Measurements from ENCODE around the gene CACHD1. TPM values are rescaled to one million over a fixed set of nuclear protein-coding genes. Genes with fewer than 3 reads are reported as not detected.

Gene CACHD1
- total RNA-seq, 1 donor from 2014 or later: 4.2 TPM

DNA sequence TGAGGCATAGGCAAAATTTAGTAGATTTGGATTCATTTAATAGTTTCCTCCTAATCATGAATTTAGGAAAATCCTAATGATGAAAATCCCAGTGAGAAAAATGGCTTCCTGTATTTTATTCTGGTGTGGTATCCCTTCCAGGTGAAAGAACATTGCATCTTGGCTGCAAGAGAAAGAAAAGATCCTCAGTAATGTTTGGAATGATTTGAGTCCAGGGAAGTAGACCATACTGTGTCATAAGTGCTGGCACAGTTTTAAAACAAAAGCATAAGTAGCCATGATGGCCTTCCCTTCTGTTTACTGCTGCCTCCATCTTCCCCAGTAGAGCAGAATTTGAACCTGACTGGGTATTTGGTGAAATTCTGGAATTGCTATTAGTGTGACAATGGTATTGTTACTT, 52.8 kb downstream of the CACHD1 start:
- DNase-seq (ENCODE audit: low read depth in 2 of 2): no peak

DNA sequence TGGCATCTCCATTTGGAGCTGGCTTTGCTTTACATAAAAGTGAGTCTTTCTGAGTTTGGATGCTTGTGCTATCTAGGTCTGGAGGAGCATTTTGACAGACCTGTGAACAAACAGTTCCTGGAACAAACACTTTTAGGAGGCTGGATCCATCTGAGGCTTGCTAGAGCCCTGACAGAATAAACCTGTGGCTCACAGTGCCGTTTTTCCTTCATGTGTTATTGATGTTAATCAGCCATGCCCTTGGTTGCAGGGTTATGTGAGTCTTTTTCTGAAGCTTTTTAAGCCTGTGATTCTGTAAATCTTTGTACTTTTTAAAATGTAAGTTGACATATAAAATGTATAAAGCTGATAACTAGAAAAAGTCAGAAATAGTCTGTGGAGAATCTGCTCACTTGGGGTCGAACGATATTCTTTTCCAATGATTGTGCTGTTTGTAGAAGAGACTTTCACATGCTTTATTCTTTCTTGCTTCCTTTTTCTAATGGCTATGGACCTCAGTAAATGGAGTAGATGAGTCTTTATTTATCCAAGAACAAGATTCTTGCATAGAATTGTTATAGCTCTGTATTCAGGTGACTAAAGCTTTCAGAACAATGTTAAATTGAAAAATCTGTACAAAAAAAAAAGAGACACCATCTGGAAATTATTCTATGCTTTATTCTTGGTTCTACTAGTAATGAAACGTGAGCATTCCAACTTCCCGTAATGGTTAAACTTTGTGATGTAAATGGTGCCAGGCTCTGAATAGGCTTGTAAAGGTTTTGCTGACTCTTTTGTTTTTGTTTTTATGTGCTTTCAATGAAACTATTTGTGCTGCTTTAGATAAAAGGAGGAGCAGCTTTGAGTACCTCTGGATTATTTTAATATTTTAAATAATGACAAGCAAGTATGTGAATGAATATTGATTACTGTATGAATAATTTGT, 53.7 kb downstream of the CACHD1 start:
- DNase-seq (ENCODE audit: low read depth in 2 of 2): no peak

DNA sequence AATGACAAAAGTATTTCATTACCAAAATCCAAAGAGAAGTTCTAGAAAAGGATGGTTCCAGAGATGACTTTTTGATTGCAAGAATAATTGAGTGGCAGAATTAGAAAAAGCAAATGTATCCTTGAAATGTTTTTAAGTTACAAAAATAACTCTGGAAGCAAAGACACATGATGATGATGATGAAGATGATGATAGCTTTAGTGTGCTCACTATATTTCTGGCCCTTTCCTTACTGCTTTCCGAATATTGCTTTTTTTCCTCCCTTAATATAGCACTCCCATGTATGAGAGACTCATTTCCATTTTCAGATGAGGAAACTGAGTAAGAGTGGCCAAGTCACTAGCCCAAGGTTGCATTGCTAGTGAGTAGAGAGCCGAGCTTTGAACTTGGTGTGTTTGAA, 54.7 kb downstream of the CACHD1 start:
- no peak for DNase-seq (ENCODE audit: low read depth in 2 of 2)

DNA sequence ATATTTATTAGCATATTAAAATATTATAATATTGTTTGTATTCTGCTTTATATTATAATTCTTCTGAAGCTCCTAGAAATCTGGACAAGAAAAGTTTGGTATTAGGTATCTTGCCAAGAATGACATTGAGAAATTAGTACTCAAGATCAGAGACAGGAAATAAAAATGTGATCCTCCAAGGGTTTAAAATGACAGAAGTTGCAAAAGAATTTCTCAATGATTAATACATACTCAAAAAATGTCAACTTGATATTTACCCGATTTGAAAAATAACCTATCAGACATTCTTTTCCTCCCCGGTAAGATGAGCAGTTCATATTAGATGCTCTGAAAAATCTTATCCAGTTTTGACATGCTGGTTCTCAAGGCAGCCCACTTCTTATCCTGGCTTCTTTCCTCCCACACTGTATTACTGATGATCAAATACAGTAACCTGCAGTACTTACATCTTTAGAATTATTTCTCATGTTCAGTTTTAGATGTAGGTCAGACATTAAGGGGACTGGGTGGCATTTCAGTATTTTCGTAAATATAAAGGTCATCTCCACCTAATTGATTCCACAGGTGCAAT, 55.3 kb downstream of the CACHD1 start:
- DNase-seq (ENCODE audit: low read depth in 2 of 2): no peak

DNA sequence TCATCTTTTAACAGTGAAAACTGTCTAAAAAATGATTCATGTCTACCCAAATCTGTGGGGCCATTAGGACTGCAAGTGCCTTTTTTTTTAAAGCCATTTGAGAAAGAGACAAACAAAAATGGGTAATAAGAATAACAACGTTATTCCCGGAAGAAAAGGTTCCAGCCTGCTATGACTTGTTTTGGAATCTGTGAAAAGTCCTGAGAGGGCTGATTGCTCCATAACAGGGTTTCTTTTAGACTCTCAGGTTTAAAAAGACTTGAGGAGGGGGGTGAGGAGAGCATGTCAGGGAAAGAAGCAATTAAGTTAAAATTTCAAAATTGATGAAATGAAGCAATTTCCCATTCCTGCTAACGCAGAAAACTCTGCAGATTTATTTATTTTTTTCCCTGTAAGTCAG, 56.4 kb downstream of the CACHD1 start:
- DNase-seq (ENCODE audit: low read depth in 2 of 2): no peak

DNA sequence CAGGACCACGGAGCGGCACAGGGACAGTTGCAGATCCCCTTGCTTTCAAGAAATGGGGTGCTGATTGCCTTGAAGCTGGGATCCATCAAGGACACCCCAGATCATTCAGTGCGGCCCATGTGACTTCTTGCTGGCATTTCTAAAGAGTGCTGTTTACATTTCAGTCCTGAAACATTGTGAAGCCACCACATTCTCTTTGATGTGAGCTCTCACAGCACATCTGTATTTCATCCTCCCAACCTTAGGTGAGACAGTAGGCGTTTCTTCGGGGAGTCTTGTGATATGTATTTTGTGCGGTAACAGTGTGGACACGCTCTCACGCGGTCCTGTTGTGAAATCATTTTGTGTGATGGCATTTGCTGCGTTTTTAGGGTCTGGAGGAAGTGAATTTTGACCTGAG, 57.2 kb downstream of the CACHD1 start:
- DNase-seq (ENCODE audit: low read depth in 2 of 2): no peak

DNA sequence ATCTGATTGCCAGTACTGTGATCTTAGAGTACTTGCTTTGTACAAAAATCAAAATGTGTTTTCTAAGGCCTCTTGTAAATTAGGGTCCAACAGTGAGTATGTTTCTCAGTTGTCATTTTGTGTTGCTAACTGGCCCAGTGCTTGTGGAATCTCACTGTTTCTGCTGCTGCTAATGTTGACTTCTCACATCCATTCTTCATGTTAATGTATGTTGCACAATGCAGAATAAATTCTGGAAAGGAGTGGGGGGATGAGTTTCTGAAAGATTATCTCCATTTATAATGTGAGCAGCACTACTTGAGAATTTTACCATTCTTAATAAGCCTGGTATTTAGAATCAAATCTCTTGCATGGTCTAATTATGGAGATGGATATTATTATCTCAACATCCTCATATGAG, 57.9 kb downstream of the CACHD1 start:
- DNase-seq (ENCODE audit: low read depth in 2 of 2): no peak

DNA sequence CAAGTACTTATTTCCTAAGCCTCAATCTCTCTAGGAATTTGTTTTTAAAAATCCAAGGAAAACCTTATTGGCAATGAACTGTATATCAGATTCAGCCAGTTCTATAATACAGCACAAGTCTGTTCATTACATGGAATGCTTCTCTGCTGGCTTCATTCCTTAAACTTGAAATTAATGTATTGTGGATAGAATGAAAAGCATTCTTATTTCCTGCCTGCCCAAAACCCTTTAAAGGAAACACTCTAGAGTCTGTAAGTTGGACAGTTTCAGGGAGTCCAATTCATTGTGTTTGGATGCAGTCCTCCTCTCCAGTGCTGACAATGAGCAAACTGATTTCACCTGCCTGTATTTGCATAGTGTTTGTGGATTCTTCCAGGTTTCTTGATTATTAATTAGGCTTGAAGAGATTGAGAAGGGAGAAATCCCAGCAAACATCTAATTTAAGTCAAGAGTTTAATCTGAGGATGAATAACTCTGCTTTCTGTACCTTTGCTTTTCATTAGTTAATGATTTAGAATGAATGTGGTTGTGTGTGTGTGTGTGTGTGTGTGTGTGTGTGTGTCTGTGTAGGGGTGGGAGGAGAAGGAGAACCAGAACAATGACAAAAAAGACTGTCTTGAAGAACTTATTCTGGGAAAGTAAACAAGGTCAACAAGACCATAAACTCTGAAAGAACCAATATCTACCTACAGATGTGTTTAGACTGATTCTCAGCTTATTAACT, 61.2 kb downstream of the CACHD1 start:
- DNase-seq (ENCODE audit: low read depth in 2 of 2): no peak

DNA sequence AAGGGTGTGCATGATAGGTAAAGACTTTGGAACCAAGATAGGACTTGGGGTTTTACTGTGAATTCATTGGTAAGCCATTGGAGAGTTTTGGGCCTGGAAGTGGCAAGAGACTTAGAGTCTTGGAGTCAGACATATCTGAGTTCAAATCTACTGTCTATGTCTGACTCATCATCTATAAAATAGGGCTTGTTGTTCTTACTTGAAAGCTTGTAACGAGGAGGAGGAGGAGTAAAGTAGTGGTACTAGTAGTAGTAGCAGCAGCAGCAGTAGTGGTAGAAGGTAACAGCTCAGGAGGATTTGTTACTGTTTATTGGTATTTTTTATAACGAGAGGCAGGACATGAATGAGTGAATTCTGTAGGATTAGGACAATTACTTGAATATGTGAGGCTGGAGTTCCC, 62.7 kb downstream of the CACHD1 start:
- DNase-seq (ENCODE audit: low read depth in 2 of 2): no peak

DNA sequence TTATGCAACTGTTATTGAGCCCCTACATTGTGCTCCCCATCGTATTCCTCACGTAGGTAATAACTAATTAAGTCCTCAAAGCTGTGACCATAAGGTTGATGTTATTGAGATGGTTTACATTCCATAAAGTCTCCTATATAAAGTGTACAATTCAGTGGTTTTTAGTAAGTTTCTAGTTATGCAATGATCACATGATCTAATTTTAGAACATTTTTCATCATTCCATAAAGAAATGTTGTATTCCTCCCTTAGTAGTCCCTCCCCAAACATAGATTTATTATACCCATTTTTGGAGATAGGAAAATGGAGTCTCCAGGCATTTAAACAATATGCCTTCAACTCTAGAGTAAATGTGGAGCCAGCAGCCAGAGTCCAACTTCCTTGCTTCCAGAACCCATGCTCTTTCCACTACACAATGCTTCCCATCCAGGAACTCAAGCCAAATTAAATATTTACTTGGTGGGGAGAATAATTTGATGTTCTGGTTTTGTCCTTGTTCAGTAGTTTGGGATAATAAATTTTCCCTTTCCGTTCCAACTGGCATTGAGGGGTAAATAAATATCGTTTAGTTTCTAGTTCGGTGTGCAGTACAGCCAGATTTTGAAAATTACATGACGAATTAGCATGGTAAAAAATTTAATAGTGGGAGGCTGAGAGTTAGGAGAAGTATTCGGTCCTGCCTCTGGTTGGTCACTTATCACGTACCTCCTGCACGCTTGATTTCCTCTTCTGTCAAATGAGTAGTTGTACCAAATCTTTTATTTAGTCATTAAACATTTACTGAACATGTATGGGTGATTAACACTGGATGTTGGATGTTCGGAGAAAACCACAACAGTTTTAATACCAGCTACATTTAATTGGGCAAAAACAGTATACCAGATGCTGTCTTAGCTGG, 66.3 kb downstream of the CACHD1 start:
- peak in 1 of 2 donors; percentile 93 for DNase-seq (ENCODE audit: low read depth in 2 of 2)

DNA sequence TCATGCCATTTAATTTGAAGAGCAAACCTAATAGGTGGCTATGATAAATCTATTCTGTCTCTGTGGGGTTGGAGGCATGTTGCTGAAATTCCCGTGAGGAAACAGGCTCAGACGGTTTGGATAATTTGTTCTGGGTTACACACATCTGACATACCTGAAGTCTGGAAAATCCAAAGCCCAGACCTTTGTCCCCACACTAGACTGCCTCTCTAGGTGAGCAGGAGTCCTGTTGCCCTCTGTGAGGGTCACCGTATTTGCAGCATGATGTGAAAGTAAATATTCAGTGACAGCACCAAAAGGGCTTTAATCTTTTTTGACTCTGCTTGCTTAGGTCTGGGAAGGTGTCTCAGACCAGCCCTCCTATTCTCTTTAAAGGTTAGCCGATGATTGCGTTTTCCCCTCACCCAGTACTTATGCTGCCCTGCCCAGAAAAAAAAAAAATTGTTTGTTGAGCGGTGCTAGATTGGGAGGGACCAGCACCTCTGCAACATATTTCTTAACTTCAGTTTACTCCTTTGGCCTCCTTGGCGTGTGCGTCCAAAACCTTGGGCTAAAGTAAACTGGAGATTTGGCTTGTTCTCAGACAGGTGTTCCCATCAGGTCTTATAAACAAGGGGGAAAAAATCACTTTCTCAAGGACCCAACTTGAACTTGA, 67.0 kb downstream of the CACHD1 start:
- DNase-seq (ENCODE audit: low read depth in 2 of 2): peak in 1 of 2 donors; percentile 12

DNA sequence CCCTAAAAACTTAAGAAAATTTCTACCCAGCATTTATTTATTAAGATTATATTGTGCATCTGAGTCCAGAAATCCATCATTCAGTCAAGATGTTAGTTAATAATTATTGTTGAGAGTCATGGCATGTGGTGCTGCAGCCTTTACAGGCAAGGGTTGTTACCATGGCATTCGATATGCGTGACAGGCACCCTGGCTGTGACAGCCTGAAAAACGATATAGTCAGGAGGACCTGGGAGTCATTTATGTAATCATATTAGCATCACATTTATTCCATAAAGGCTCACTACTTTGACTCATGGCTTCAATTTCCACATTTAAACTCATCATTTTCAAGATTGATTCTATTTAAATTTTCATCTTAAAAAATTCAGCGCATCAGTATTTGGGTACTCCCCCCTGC, 68.0 kb downstream of the CACHD1 start:
- no peak for DNase-seq (ENCODE audit: low read depth in 2 of 2)

DNA sequence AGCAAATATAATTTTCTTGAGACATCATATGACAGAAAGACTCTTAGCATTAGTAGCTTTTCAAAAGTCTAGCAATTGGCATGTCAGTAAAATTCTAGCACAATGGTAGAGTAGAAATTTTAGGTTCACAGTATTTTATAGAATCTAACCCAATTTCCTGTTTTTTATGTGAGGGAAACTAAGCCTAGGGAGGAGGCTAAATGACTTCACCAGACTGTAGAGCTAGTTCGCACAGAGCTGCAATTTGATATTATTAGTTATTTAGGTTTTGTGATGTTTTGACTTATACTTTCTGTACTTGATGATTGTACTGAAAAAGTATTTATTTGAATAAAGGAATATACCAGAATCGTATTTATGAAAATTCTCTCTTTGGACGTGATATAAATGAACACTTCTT, 68.5 kb downstream of the CACHD1 start:
- DNase-seq (ENCODE audit: low read depth in 2 of 2): peak in 1 of 2 donors; percentile 32

DNA sequence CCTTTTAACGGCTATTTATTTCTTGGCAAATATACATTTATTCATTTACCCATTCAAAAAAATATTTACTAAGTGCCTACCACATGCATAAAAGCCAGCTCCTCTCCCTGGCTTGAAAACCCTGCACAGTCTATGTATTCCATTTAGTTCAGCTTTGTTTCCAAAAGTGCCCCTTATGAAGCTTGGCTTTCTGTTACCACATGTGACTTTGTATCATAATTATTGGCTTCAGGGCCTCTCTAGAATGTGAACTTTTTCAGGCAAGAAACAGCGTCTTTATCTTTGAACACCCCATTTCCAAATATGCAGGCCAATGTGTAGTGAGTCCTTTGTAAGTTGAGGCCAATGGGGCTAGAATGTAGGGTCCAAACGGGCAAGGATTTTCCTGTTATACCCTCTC, 69.4 kb downstream of the CACHD1 start:
- no peak for DNase-seq (ENCODE audit: low read depth in 2 of 2)

DNA sequence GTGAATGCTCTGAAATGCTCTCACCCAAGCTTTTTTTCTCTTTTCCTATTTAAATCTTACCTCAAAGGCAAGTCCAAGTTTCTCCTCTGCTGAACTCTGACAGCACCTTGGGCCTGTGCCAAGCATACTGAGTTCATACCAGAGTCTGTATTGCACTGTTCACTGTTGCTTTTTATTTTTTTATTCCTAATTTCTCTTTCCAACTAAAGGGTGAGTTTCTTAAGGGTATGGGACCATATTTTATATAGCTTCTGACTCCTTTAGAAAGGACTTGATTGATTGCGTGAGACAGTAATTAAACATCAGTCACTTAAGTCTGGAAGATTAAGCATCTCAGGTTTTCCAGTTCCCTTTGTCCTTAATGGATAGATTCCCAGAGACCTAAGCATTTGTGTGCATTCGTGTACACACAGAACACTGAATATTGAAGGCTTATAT, 69.9 kb downstream of the CACHD1 start:
- DNase-seq (ENCODE audit: low read depth in 2 of 2): peak; percentile 62 to 86

DNA sequence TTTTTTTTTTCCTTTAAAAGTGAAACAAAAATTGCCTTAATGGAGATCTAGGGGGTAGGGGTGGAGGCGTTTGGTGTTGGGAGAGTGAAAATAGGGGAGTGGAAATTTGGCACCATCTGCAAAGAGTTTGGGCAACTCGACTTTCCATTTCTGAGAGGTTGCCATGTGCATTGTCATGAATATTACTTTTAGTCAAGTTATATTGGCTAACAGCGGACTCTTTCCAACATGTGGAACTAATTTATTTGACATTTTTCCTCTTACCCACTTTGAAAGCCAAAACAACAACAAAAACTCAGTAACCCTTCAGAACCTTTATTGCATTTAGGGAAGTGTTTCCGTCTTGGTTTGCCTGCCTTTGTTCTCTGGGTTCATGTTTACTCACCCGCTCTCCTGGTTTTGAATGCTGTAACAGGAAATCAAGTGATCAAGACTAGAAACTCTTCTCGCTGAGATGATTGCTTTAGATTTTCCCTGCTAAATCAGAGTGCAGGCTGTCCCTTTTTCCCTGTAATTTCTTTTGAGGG, 70.4 kb downstream of the CACHD1 start:
- DNase-seq (ENCODE audit: low read depth in 2 of 2): peak; percentile 71 to 80

DNA sequence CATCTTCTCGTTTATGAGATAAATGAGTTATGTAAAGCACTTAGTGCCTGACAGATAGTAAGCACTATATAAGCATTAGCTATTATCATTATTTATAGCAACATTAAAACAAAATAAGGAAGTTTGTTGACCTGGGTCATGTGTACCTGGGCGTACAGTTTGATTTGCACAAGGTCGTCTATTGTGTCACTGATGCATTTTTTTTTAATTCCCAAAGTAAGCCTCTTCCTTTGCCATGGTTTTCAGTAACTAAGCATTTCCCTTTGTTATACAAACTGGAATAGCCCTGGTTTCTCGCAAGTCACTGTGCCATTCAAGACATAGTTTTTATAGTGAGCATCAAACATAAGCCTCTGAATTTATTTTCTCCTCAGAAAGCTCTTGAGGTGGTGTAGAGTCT, 72.2 kb downstream of the CACHD1 start:
- peak in 1 of 2 donors; percentile 36 for DNase-seq (ENCODE audit: low read depth in 2 of 2)

DNA sequence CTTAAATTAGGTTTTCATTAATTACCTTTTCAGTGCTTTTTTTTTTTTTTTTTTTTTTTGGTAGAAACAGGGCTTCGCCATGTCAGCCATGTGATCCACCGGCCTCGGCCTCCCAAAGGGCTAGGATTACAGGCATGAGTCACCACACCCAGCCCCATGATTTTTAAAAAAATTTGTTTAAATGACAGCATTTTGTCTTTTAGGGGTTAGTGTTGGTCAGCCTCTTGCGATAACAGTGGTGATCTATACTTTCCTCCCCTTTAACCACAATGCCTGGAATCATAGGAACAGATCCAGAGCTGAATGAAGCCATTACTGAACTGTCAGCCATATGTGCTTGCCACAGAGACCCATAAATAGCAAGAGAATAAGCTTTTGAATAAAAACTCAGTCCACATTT, 73.9 kb downstream of the CACHD1 start:
- DNase-seq (ENCODE audit: low read depth in 2 of 2): no peak

DNA sequence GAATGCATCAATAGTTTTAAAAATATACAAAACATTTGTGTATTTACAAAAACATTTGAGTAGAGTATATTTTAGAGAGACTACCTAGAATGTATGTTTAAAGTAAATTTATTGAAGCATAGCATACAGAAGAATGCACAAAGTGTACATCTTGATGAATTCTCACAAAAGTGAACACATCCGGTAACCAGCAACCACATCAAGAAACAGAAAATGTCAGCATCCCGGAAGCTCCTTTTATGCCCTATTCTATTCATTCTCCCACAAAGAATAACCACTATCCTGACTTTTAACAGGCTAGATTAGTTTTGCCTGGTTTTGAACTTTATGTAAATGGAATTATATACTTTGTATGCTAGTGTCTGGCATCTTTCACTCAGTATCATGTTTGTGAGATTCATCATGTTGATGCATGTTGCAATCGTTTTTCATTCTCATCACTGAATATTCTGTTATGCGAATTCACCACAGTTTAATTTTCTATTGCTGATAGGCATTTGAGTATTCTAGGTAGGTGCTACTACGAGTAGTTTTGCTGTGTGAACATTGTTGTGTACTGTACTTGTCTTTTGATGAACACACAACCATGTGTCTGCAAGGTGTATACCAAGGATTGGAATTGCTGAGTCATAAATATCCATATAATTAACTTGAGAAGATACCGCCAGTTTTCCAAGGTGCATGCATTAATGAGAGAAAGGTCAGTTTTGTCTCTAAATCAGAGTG, 75.4 kb downstream of the CACHD1 start:
- no peak for DNase-seq (ENCODE audit: low read depth in 2 of 2)

DNA sequence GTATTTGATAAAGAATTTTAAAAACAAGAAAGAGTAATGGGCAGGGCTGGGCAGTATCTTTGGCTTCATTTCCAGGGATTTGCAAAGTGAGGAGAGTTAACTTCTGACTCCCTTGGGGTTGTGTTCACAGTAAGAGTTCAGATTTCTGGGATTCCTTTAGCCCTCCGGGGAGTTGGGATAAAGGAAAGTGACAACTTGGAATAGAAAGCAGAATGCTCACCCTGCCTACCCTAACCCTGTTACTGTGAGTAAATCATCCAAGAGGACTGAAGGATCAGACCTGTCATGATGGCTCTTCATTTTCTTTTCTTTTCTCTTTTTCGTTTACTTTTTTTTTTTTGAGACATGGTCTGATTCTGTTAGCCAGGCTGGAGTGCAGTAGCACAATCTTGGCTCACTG, 76.1 kb downstream of the CACHD1 start:
- DNase-seq (ENCODE audit: low read depth in 2 of 2): no peak
